ENCODE data around the gene USP31.

USP31 gene

DNA sequence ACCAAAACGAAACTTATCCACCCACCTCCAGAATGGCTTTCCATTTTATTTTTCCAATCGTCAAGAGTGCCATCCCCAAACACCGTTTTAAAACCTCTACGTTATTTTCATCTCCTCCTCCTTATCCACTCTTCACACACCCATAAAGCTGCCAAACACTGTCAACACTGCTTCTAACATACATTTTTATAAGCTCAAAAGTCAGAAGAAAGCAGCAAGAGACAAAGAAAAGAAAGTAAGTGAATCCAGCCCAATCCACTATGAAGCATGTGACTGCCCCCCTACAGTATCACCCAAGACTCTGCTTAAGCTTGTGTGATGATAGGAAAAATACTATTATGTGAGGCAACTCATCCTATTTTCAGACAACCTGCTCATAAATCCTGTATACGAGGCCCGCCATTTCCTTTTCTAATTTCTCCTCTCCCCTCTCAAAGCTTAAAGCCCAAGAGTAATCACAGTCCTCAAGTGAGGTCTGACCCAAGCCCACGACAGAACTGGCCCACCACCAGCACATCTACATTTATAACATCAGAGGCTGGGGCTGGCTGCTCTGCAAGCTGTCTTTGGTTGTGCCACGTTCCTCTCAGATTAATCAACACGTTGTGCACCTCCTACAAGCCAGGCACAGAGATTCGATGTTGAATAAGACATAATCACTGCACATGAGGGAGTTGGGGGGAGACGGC lies 16.3 kb downstream of the USP31 start:
- H3K4me1 ChIP-seq: peaks cover 0 to 49% (median 7%) of the 10 kb centered on the region in 4 donors
- no peaks in the 10 kb centered on the region for H3K27me3 ChIP-seq
- TF ChIP-seq, protein P1, sequence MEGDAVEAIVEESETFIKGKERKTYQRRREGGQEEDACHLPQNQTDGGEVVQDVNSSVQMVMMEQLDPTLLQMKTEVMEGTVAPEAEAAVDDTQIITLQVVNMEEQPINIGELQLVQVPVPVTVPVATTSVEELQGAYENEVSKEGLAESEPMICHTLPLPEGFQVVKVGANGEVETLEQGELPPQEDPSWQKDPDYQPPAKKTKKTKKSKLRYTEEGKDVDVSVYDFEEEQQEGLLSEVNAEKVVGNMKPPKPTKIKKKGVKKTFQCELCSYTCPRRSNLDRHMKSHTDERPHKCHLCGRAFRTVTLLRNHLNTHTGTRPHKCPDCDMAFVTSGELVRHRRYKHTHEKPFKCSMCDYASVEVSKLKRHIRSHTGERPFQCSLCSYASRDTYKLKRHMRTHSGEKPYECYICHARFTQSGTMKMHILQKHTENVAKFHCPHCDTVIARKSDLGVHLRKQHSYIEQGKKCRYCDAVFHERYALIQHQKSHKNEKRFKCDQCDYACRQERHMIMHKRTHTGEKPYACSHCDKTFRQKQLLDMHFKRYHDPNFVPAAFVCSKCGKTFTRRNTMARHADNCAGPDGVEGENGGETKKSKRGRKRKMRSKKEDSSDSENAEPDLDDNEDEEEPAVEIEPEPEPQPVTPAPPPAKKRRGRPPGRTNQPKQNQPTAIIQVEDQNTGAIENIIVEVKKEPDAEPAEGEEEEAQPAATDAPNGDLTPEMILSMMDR (IDR thresholded peaks at IDR 0.05): no peak
- peaks cover 0 to 6% (median 0%) of the 10 kb centered on the region in 3 donors for H3K36me3 ChIP-seq
- intact Hi-C loops (cut with DNase I; ENCODE audit: low total_unique reads): no loop called here
- H3K4me3 ChIP-seq: peak overlapping the region; percentile 33 to 34
- peak overlapping the region; percentile 64 to 76 for H3K27ac ChIP-seq
- H3K9me3 ChIP-seq: peaks cover 0 to 4% (median 0%) of the 10 kb centered on the region in 3 donors
- no peak for DNase-seq

GRCh38 chr16:23131931-23132621 lies 17.2 kb downstream of the USP31 start:
- DNase-seq: no peak
- H3K4me3 ChIP-seq: peak overlapping the region; percentile 33 to 34

GRCh38 chr16:23131436-23131835 lies 17.8 kb downstream of the USP31 start:
- H3K9me3 ChIP-seq: no peaks in the 10 kb centered on the region
- TF ChIP-seq, protein P1 (IDR thresholded peaks at IDR 0.05): no peak
- intact Hi-C loops (cut with DNase I; ENCODE audit: low total_unique reads): no loop called here

More at GRCh38 chr16:23131931-23132621, 17.2 kb downstream of the USP31 start:
- Histone ChIP-seq H3K4me1 (peaks cover 0 to 51% (median 7%) of the 10 kb centered on the region in 4 donors), H3K27ac (peak overlapping the region; percentile 64 to 76), H3K9me3 (peaks cover 0 to 4% (median 0%) of the 10 kb centered on the region in 3 donors), H3K36me3 (peaks cover 0 to 6% (median 0%) of the 10 kb centered on the region in 3 donors), H3K27me3 (no peaks in the 10 kb centered on the region)
- intact Hi-C loops (cut with DNase I; ENCODE audit: low total_unique reads): no loop called here
- TF ChIP-seq, protein P1 (IDR thresholded peaks at IDR 0.05): no peak

DNA sequence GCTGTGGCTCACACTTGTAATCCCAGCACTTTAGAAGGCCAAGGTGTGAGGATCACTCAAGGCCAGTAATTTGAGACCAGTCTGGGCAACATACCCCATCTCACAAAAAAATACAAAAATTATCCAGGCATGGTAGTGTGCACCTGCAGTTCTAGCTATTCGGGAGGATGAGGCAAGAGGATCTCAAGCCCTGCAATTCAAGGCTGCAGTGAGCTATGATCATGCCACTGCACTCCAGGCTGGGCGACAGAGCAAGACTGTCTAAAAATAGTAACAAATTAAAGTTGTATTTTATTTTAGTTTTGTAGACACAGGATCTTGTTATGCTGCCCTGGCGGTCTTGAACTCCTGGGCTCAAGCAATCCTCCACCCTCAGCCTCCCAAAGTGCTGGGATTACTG lies 18.2 kb downstream of the USP31 start:
- TF ChIP-seq, protein P1 (IDR thresholded peaks at IDR 0.05): no peak
- Histone ChIP-seq H3K27me3 (no peaks in the 10 kb centered on the region), H3K27ac (peak overlapping the region in 1 of 2 donors; percentile 76), H3K4me1 (peaks cover 0 to 51% (median 7%) of the 10 kb centered on the region in 4 donors), H3K9me3 (no peaks in the 10 kb centered on the region), H3K4me3 (no peak overlapping the region), H3K36me3 (no peaks in the 10 kb centered on the region)
- DNase-seq: no peak
- intact Hi-C loops (cut with DNase I; ENCODE audit: low total_unique reads): no loop called here

More at GRCh38 chr16:23131436-23131835, 17.8 kb downstream of the USP31 start:
- Histone ChIP-seq H3K27me3 (no peaks in the 10 kb centered on the region), H3K27ac (peak overlapping the region; percentile 64 to 76), H3K36me3 (no peaks in the 10 kb centered on the region), H3K4me1 (peaks cover 0 to 51% (median 7%) of the 10 kb centered on the region in 4 donors), H3K4me3 (no peak overlapping the region)
- DNase-seq: no peak

GRCh38 chr16:23129686-23130085 lies 19.6 kb downstream of the USP31 start:
- no peak overlapping the region for H3K4me3 ChIP-seq
- DNase-seq: no peak
- H3K4me1 ChIP-seq: peaks cover 0 to 64% (median 12%) of the 10 kb centered on the region in 4 donors
- no peaks in the 10 kb centered on the region for H3K9me3 ChIP-seq
- TF ChIP-seq, protein P1 (IDR thresholded peaks at IDR 0.05): no peak
- no peaks in the 10 kb centered on the region for H3K27me3 ChIP-seq
- no peaks in the 10 kb centered on the region for H3K36me3 ChIP-seq
- intact Hi-C loops (cut with DNase I; ENCODE audit: low total_unique reads): no loop called here
- no peak overlapping the region for H3K27ac ChIP-seq
